Activated CD4-positive, alpha-beta T cell treated with anti-CD3 and anti-CD28 coated beads for 24 hours (primary cell): Measurements from ENCODE around the gene TMEM79.
"Not testable (repeated sequence)": the region's sequence is repeated elsewhere in the genome, so short reads cannot be mapped to it uniquely, and the experiment has no call there.

Experiments used
- DNase-seq, 2 donors: peaks; one replicate each; pipeline ENCODE4 v3.0.0-alpha.2; 2020; ENCODE audit warnings: low read depth in 2 of 2

Gene TMEM79

GRCh38 chr1:156308078-156308477, 24.0 kb downstream of the TMEM79 start:
- DNase-seq, result no peak

GRCh38 chr1:156310962-156311361, 26.8 kb downstream of the TMEM79 start:
- DNase-seq, result no peak

GRCh38 chr1:156316909-156317308, 32.8 kb downstream of the TMEM79 start:
- no peak for DNase-seq

- no peak for DNase-seq
Measured at GRCh38 chr1:156319664-156320063, 35.5 kb downstream of the TMEM79 start.

- DNase-seq, result no peak
Measured at GRCh38 chr1:156320560-156320959, 36.4 kb downstream of the TMEM79 start.

- not testable (repeated sequence) for DNase-seq
Measured at GRCh38 chr1:156323179-156323578, 39.1 kb downstream of the TMEM79 start.

GRCh38 chr1:156336242-156336641, 52.1 kb downstream of the TMEM79 start:
- DNase-seq, result no peak

GRCh38 chr1:156337052-156337887, 53.1 kb downstream of the TMEM79 start:
- DNase-seq, result no peak

- no peak for DNase-seq
Measured at GRCh38 chr1:156337888-156338179, 53.7 kb downstream of the TMEM79 start.

- peak; percentile 98 to 100 for DNase-seq
Measured at GRCh38 chr1:156338180-156338976, 54.3 kb downstream of the TMEM79 start, which contains the start of the genes CCT3 and TSACC. Gene CCT3 (minus strand): TSS chr1:156338292. CDS start chr1:156338184, 108 bp downstream. Gene TSACC (plus strand): TSS chr1:156338526. CDS start chr1:156339758, 1,232 bp downstream.
